Right atrium auricular region (tissue), 2 donors: ENCODE results near the gene SPACA4. TPM values are rescaled to one million over a fixed set of nuclear protein-coding genes. Genes with fewer than 3 reads are reported as not detected.

ENCODE experiments used
- DNase-seq: peaks from one replicate; pipeline ENCODE4 v3.0.0-alpha.2; 2019; ENCODE audit warnings: low spot score
- H3K27ac ChIP-seq, 2 donors: fragments of 200-600 bp; sonication (generic); 1 replicate in 1 of 2; 2 replicates in 1 of 2; pipeline ENCODE4 v1.5.1; 2016 to 2019
- H3K27me3 ChIP-seq, 2 donors: fragments of 200-600 bp; sonication (generic); one replicate each; pipeline versions ENCODE4 v1.5.1 to v1.6.0; 2017 to 2019
- H3K36me3 ChIP-seq: fragments of 200-600 bp; sonication (generic); one replicate; pipeline ENCODE4 v1.5.1; 2016
- H3K4me1 ChIP-seq, 2 donors: fragments of 200-600 bp; sonication (generic); one replicate each; pipeline versions ENCODE4 v1.5.1 to v1.6.0; 2017 to 2019
- H3K4me3 ChIP-seq, 2 donors: fragments of 200-600 bp; sonication (generic); 1 replicate in 1 of 2; 2 replicates in 1 of 2; pipeline ENCODE4 v1.5.1; 2017 to 2019; ENCODE audit warnings: mild to moderate bottlenecking in 1 of 2, moderate library complexity in 1 of 2
- H3K9me3 ChIP-seq, 2 donors: fragments of 200-600 bp; sonication (generic); one replicate each; pipeline ENCODE4 v1.5.1; 2019
- CTCF ChIP-seq, 2 donors: fragments of 200-600 bp; sonication (generic); IDR thresholded peaks; one replicate each; pipeline ENCODE4 v1.5.1; 2019; ENCODE audit warnings: antibody characterized with exemption in 2 of 2
- total RNA-seq, 2 donors: library from RNA; depleted of rRNA; stranded (reverse); fragments of >200 nt; gene quantifications; one replicate each; pipeline ENCODE4 v1.1.0, GENCODE V29; 2016

SPACA4 gene
- total RNA-seq, 2 donors from 2014 or later, result not detected

DNA sequence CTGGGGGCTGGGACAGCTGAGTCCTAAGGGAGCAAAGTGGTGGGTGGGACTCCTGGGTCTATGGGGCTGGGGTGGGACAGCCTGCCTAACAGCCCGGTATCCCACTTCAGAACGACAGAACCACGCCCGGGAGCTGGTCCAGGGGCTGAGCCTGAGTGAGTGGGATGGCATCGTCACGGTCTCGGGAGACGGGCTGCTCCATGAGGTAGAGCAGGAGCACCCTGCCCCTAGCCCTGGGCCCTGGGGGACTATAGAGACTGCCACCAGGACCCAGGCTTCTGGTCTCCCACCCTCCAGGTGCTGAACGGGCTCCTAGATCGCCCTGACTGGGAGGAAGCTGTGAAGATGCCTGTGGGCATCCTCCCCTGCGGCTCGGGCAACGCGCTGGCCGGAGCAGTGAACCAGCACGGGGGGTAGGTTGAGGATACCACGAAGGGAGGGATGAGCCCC, 21.3 kb downstream of the SPACA4 start:
- Histone ChIP-seq H3K27me3 (no peaks in the 10 kb centered on the region), H3K27ac (no peak overlapping the region), H3K36me3 (peaks cover 7% of the 10 kb centered on the region), H3K9me3 (no peaks in the 10 kb centered on the region), H3K4me3 (no peak overlapping the region), H3K4me1 (peaks cover 0 to 58% of the 10 kb centered on the region in 2 donors)
- DNase-seq, result no peak
- no peak for TF ChIP-seq CTCF (IDR thresholded peaks at IDR 0.05)

- TF ChIP-seq CTCF (IDR thresholded peaks at IDR 0.05), result no peak
- Histone ChIP-seq H3K4me1 (peaks cover 0 to 59% of the 10 kb centered on the region in 2 donors), H3K27me3 (no peaks in the 10 kb centered on the region), H3K9me3 (no peaks in the 10 kb centered on the region), H3K4me3 (no peak overlapping the region), H3K36me3 (peaks cover 7% of the 10 kb centered on the region), H3K27ac (no peak overlapping the region)
- DNase-seq, result no peak
Observed at GRCh38 chr19:48628486-48629296, 22.1 kb downstream of the SPACA4 start.

DNA sequence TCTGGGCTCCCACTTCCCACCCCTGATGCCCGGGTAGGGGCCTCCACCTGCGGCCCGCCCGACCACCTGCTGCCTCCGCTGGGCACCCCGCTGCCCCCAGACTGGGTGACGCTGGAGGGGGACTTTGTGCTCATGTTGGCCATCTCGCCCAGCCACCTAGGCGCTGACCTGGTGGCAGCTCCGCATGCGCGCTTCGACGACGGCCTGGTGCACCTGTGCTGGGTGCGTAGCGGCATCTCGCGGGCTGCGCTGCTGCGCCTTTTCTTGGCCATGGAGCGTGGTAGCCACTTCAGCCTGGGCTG, 22.7 kb downstream of the SPACA4 start:
- H3K36me3 ChIP-seq, result peaks cover 7% of the 10 kb centered on the region
- peak overlapping the region; percentile 80 to 89 for H3K27ac ChIP-seq
- no peaks in the 10 kb centered on the region for H3K9me3 ChIP-seq
- DNase-seq, result no peak
- H3K4me3 ChIP-seq, result no peak overlapping the region
- no peaks in the 10 kb centered on the region for H3K27me3 ChIP-seq
- TF ChIP-seq CTCF (IDR thresholded peaks at IDR 0.05), result no peak
- H3K4me1 ChIP-seq, result peaks cover 0 to 60% of the 10 kb centered on the region in 2 donors

GRCh38 chr19:48629599-48630295, 23.2 kb downstream of the SPACA4 start:
- peak; percentile 76 for DNase-seq
- Histone ChIP-seq H3K27me3 (no peaks in the 10 kb centered on the region), H3K36me3 (peaks cover 7% of the 10 kb centered on the region), H3K4me3 (peak overlapping the region in 1 of 2 donors; percentile 32), H3K27ac (peak overlapping the region; percentile 80 to 89), H3K9me3 (no peaks in the 10 kb centered on the region), H3K4me1 (peaks cover 0 to 60% of the 10 kb centered on the region in 2 donors)
- TF ChIP-seq CTCF (IDR thresholded peaks at IDR 0.05), result no peak

DNA sequence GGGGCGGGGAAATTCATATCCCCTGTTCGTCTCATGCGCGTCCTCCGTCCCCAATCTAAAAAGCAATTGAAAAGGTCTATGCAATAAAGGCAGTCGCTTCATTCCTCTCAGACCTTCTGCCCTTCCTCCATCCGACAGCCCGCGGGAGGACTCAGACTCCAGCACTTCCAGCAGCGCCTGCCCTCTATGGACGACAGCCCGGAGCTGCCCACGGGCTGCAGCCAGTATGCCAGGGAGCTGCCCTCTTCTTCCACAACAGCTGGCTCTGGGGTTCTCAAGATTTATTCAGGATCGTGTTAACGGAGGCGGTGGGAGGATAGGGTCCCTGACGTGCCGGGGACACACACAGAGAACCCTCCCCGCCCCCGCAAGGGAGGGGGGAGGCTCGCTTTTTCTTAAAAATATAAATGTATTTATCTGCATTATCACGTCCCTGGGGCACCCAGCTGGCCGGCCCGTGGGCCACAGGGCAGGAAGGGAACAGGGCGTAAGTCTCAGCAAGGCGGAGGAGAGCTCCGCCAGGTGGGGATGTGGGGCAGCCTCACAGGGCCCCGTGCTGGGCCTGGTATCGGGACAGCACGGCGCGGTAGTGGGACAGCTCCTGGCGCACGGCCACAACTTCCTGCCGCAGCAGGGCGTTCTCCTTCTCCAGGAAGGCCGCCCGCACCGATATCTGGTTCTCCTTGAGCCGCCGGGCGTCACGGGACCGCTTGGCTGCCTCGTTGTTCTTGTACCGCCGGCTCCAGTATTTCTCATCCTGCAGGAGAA, 23.9 kb downstream of the SPACA4 start:
- TF ChIP-seq CTCF (IDR thresholded peaks at IDR 0.05), result peak in 1 of 2 donors; percentile 55
- no peaks in the 10 kb centered on the region for H3K27me3 ChIP-seq
- DNase-seq, result peak; percentile 87
- H3K9me3 ChIP-seq, result no peaks in the 10 kb centered on the region
- H3K27ac ChIP-seq, result peak overlapping the region; percentile 80 to 89
- H3K36me3 ChIP-seq, result peaks cover 7% of the 10 kb centered on the region
- H3K4me3 ChIP-seq, result peak overlapping the region in 1 of 2 donors; percentile 32
- peaks cover 0 to 58% of the 10 kb centered on the region in 2 donors for H3K4me1 ChIP-seq
